Activated T-cell treated with anti-CD3 and anti-CD28 coated beads, Interleukin-2, amount 50 U/mL, for 1 hour (primary cell): ENCODE results near the gene GNAO1.
A peak's percentile ranks its signal among the peaks of the same experiment; 100 is the strongest.

Experiments used
- DNase-seq: peaks from one replicate; pipeline ENCODE4 v3.0.0-alpha.2; 2020

The GNAO1 gene

GRCh38 chr16:56266641-56267607 lies 75.6 kb downstream of the GNAO1 start:
- DNase-seq = no peak

DNA sequence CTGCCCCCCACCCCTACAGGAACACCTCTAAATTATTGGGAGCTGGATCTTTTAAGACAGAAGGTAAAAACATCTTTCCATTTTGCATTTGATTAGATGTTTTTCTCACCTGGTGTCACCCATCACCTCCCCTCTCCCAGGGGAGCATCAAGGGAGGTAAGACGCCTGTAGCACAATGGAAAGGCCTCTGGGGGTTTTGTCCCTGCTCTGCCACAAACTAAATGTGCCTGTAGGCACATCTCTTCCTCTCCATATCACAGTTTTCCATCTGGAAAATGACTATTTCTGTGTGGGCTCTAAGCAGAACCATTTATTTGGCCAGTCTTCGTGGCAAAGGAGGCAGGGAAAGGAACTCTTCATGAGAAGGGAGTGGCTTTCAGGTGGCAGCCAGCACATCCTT lies 76.6 kb downstream of the GNAO1 start:
- no peak for DNase-seq

DNA sequence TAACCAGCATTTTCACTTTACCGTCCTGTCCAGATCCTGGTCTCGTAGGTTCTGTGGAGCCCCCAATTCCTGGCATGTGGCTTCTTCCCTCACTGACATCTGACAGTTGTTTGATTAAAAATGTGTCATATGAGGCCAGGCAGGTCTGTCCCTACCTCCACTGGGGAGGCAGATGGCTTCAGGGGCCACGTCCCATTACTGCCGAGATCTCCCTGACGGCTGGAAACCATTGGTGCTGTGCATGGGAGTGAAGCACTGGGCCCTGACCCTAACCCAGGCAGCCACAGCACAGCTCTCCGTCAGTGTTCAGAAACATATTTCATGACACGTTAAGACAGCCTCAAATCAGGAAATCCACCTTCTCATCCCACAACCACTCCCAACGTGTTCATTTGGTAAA lies 77.5 kb downstream of the GNAO1 start:
- DNase-seq = no peak

GRCh38 chr16:56269281-56269680 lies 78.0 kb downstream of the GNAO1 start:
- no peak for DNase-seq

GRCh38 chr16:56269811-56270684 lies 78.8 kb downstream of the GNAO1 start:
- no peak for DNase-seq

GRCh38 chr16:56270828-56271227 lies 79.5 kb downstream of the GNAO1 start:
- no peak for DNase-seq

DNA sequence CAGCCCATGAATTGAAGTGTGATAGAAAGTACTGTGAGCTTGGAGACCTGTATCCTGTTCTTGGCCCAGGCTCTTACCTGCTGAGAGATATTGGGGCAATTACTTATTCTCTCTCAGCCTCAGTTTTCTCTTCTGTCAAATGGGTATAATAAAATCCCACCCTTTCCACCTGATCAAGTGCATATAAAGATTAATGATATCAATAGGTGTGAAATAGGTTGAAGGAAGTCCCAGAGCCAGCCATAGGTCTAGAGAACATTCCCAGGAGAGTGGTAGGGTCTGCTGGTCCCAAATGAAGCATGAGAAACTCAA lies 81.2 kb downstream of the GNAO1 start:
- DNase-seq = no peak

DNA sequence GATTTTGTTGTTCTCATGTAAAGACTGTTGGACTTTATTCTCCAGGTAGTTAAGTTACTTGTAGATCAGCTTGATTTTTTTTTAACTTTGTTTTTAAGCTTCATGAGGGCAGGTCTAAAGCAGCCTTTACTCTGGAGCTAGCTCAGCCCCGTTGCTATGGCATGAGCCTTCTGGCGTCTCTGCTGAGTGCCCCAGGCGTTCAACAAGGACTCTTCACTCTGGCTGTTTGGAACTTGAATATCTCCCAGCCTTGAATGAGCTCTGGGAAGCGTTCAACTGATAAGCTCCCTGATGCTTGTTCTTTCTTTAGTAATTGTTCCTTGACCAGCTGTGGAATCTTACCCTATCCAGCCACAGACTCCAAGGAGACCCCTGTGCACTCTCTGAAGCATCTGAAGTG lies 82.3 kb downstream of the GNAO1 start:
- DNase-seq = no peak

GRCh38 chr16:56274369-56274768 lies 83.1 kb downstream of the GNAO1 start:
- no peak for DNase-seq

GRCh38 chr16:56275076-56275475 lies 83.8 kb downstream of the GNAO1 start:
- no peak for DNase-seq

DNA sequence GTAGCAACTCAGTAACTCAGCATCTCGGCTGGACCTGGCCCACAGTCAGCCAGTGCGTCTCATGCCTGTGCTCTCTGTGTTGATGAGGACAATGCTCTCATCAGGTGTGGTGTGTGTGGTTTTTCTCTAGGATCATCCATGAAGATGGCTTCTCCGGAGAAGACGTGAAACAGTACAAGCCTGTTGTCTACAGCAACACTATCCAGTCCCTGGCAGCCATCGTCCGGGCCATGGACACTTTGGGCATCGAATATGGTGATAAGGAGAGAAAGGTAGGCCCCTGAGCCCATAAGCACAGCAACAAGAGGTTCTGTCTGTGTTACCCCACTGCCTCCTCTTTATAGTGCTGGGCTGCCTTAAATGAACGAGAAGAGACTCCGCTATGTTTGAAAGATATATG lies 84.5 kb downstream of the GNAO1 start:
- no peak for DNase-seq

GRCh38 chr16:56277075-56277474 lies 85.8 kb downstream of the GNAO1 start:
- DNase-seq = no peak

DNA sequence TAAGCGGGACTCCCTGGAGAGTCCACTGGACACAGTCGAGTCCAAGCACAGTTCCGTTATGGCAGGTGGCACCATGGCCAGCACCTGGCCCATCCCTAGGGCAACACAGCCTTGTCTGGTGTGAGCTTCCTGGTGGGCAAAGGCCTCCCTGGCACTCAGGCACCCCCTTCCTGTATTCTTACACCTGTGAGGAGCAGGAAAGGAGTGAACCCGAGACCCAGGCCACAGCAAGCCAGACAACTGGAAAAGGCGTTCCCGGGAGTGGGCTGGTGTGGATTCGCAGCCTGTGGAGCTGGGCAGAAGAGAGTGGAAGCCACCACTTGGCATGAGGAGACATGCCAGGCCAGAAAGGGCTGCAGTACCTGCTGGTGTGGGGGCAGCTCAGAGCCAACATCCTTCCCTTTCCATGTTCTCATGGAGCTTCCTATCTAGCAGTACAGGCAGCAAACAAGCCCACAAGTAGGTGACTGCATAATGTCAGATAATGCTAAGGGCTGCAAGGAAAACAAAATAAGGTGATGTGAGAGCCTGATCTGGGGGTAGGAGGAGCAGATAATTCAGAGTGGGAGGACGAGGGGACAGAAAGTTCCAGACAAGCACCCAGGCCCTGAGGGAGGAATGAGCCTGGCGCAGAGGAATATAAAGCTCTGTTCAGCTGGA lies 87.0 kb downstream of the GNAO1 start:
- DNase-seq = no peak

GRCh38 chr16:56279132-56279531 lies 87.8 kb downstream of the GNAO1 start:
- DNase-seq = peak; percentile 50

GRCh38 chr16:56279914-56280313 lies 88.6 kb downstream of the GNAO1 start:
- DNase-seq = no peak

GRCh38 chr16:56281249-56281805 lies 90.0 kb downstream of the GNAO1 start:
- no peak for DNase-seq

DNA sequence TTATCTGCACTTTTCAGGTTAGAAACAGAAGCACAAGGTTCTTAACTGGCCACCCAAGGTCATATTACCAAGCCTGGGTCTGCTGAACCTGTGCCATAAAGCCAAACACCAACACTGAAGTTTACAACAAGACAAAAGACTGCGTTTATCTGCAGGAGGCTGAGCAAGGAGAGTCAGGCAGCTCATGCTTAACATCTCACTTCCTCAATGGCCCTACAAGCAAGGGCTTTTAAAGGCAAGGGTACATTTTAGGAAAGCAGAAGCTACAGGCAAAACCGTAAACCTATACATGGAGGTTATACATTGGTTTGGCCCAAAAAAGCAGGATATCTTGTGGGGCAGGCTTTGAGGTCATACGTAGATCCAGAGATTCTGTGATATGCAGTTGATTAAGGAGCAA lies 91.2 kb downstream of the GNAO1 start:
- no peak for DNase-seq

DNA sequence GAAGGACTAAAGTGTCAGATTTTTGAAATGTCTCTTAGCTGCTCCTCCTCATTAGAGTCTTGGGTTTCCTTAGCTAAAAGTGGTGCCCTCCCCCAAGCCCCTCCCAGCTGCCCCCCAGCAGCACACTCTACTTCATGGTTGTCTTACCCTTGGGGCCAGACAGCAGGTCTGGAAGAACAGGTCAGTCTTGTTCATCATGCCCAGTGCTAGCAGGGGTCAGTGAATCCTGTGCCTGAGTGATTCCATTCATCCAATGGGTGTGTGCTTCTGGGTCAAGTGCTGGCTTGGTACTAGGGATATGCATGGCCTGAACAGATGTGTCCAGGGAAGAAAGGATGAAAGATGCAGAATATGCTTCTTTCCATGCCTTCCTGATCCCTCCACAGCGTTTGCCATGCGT lies 93.2 kb downstream of the GNAO1 start:
- DNase-seq = no peak

GRCh38 chr16:56286809-56287208 lies 95.5 kb downstream of the GNAO1 start:
- no peak for DNase-seq

GRCh38 chr16:56288019-56288418 lies 96.7 kb downstream of the GNAO1 start:
- no peak for DNase-seq

GRCh38 chr16:56289416-56289815 lies 98.1 kb downstream of the GNAO1 start:
- DNase-seq = no peak

GRCh38 chr16:56289862-56290261 lies 98.6 kb downstream of the GNAO1 start:
- DNase-seq = no peak

- DNase-seq = no peak
These were observed 102.7 kb downstream of the GNAO1 start for GRCh38 chr16:56294014-56294413.
